HUES64 (cell line): ENCODE results near the gene MT1B.

Experiments
- H3K27ac ChIP-seq: 2 replicates; pipeline ENCODE4 v1.7.0; 2013; ENCODE audit warnings: low read depth, low read length, inconsistent platforms
- H3K27me3 ChIP-seq: 2 replicates; pipeline ENCODE4 v1.6.1; 2013; ENCODE audit warnings: mild to moderate bottlenecking, low read length; ENCODE audit not compliant: insufficient read depth
- H3K36me3 ChIP-seq: 2 replicates; pipeline ENCODE4 v1.6.1; 2013; ENCODE audit warnings: mild to moderate bottlenecking, low read length; ENCODE audit not compliant: insufficient read depth
- H3K4me1 ChIP-seq: 2 replicates; pipeline ENCODE4 v1.6.1; 2013; ENCODE audit warnings: mild to moderate bottlenecking, low read length, moderate library complexity; ENCODE audit not compliant: insufficient read depth
- H3K4me3 ChIP-seq: 2 replicates; pipeline ENCODE4 v1.5.1; 2013; ENCODE audit warnings: mild to moderate bottlenecking, low read length, moderate library complexity
- H3K9ac ChIP-seq: 2 replicates; pipeline ENCODE4 v1.6.1; 2013; ENCODE audit warnings: mild to moderate bottlenecking, low read depth, low read length
- H3K9me3 ChIP-seq: 2 replicates; pipeline ENCODE4 v1.6.1; 2013; ENCODE audit warnings: low read depth, low read length; ENCODE audit not compliant: insufficient read depth
- WGBS: fragments of 150-250, 120-280 bp; methylation state at CpG from one replicate; pipeline ENCODE4 v1.1.7; 2013; ENCODE audit warnings: missing lambda C conversion rate; 5-methylcytosine and 5-hydroxymethylcytosine counted together

The MT1B gene

GRCh38 chr16:56697456-56698155 is 45.9 kb downstream of the MT1B start:
- H3K9me3 ChIP-seq = 0 out of 2 replicates have a peak, but pooled peaks cover 3% of the 10 kb centered on the region

DNA sequence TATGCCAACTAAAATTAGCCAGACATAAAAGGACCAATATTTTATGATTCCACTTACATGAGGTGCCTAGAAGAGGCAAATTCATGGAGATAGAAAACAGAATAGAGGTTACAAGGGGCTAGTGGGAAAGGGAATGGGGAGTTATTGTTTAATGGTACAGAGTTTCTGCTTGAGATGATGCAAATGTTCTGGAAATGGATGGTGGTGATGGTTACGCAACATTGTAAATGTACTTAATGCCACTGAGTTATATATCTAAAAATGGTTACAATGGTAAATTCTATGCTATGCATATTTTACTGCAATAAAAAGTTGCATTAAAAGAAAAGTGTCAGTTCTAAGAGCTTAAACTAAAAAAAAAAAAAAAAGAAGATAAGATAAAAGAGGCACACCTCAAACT is 48.5 kb downstream of the MT1B start:
- H3K9ac ChIP-seq = no peak overlapping the region
- H3K36me3 ChIP-seq = no peaks in the 10 kb centered on the region
- no peak overlapping the region for H3K27ac ChIP-seq
- H3K4me3 ChIP-seq = no peak overlapping the region
- peaks cover 6% of the 10 kb centered on the region; the same call in 1 of the 2 replicates for H3K4me1 ChIP-seq
- no CpG with 5 or more reads among the region's 1 CpG for WGBS
- H3K27me3 ChIP-seq = no peaks in the 10 kb centered on the region
- H3K9me3 ChIP-seq = 0 out of 2 replicates have a peak, but pooled peaks cover 3% of the 10 kb centered on the region

More at GRCh38 chr16:56697456-56698155, 45.9 kb downstream of the MT1B start:
- Histone ChIP-seq H3K4me3 (no peak overlapping the region), H3K4me1 (peaks cover 6% of the 10 kb centered on the region; the same call in 1 of the 2 replicates), H3K27me3 (no peaks in the 10 kb centered on the region), H3K27ac (no peak overlapping the region), H3K36me3 (no peaks in the 10 kb centered on the region), H3K9ac (no peak overlapping the region)
- WGBS = 94% methylated on average over 5 of the region's 5 CpGs

DNA sequence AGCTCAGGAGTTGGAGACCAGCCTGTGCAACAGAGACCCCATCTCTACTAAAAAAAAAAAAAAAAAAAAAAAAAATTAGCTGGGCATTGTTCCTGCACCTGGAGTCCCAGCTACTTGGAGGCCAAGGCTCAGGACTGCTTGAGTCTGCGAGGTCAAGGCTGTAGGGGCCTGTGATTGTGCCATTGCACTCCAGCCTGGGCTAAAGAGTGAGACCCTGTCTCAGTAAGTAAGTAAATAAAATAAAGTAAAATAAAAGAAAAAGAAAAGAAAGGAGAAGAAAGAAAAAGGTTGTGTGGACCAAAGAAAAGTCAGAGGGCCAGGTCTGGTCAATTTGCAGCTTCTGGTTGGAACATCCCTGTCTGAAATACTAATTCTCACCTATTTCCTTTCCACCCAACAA is 48.9 kb downstream of the MT1B start:
- H3K4me3 ChIP-seq = no peak overlapping the region
- no peak overlapping the region for H3K27ac ChIP-seq
- H3K9me3 ChIP-seq = 0 out of 2 replicates have a peak, but pooled peaks cover 3% of the 10 kb centered on the region
- 93% methylated on average over 1 of the region's 1 CpG for WGBS
- H3K27me3 ChIP-seq = no peaks in the 10 kb centered on the region
- peaks cover 6% of the 10 kb centered on the region; the same call in 1 of the 2 replicates for H3K4me1 ChIP-seq
- no peak overlapping the region for H3K9ac ChIP-seq
- no peaks in the 10 kb centered on the region for H3K36me3 ChIP-seq

DNA sequence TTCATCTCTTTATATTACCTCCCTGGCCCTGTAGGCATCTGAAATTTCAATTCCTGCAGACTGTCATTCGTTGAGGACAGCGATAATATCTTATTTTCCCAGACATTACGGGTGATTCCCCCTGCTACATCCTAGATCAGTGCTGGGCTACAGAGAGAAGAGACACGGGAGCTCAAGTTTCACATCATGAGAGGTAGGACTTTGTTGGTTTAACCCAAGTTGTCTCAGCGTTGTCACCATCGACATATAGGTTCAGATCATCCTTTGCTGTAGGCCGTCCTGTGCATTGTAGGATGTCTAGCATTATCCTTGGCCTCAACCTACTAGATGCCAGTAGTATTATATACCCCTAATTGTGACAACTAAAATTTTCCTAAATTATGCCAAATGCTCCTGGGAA is 49.8 kb downstream of the MT1B start:
- H3K27ac ChIP-seq = no peak overlapping the region
- peaks cover 6% of the 10 kb centered on the region; the same call in 1 of the 2 replicates for H3K4me1 ChIP-seq
- 0 out of 2 replicates have a peak, but pooled peaks cover 3% of the 10 kb centered on the region for H3K9me3 ChIP-seq
- no peak overlapping the region for H3K9ac ChIP-seq
- WGBS = 75% methylated on average over 7 of the region's 7 CpGs
- H3K4me3 ChIP-seq = no peak overlapping the region
- H3K27me3 ChIP-seq = no peaks in the 10 kb centered on the region
- no peaks in the 10 kb centered on the region for H3K36me3 ChIP-seq
